H4 (cell line): ENCODE data around the gene GFI1B. TPM values are rescaled to one million over a fixed set of nuclear protein-coding genes. Genes with fewer than 3 reads are reported as not detected.
"Not testable (repeated sequence)": the region's sequence is repeated elsewhere in the genome, so short reads cannot be mapped to it uniquely, and the experiment has no call there.

Source experiments
- DNase-seq: peaks from one replicate; pipeline ENCODE4 v3.0.0-alpha.2; 2015; ENCODE audit warnings: low spot score
- total RNA-seq: library from RNA; depleted of rRNA; stranded (reverse); fragments of >200 nt; shearing (Covaris generic); gene quantifications from 2 replicates; pipeline ENCODE4 v1.2.3, GENCODE V29; 2014

Gene GFI1B
- total RNA-seq, 1 experiment from 2014 or later: 0.10 TPM

- no peak for DNase-seq
Measured at GRCh38 chr9:132991351-132992300, 13.1 kb downstream of the GFI1B start.

- no peak for DNase-seq
Measured at GRCh38 chr9:132993511-132993939, 15.0 kb downstream of the GFI1B start.

GRCh38 chr9:132994410-132995120 is 16.1 kb downstream of the GFI1B start:
- peak; percentile 34 for DNase-seq

GRCh38 chr9:132995121-132995420 is 16.6 kb downstream of the GFI1B start:
- DNase-seq: no peak

GRCh38 chr9:132995879-132996278 is 17.4 kb downstream of the GFI1B start:
- DNase-seq: no peak

GRCh38 chr9:132996526-132996925 is 18.0 kb downstream of the GFI1B start:
- DNase-seq: no peak

GRCh38 chr9:132997591-132997990 is 19.1 kb downstream of the GFI1B start:
- peak; percentile 82 for DNase-seq

- not testable (repeated sequence) for DNase-seq
Measured at GRCh38 chr9:132998221-132998620, 19.7 kb downstream of the GFI1B start.

- DNase-seq: no peak
Measured at GRCh38 chr9:132998831-132999635, 20.5 kb downstream of the GFI1B start.

- DNase-seq: no peak
Measured at GRCh38 chr9:133002147-133003070, 23.9 kb downstream of the GFI1B start.

- DNase-seq: no peak
Measured at GRCh38 chr9:133003071-133003461, 24.6 kb downstream of the GFI1B start.

- DNase-seq: no peak
Measured at GRCh38 chr9:133003671-133004090, 25.2 kb downstream of the GFI1B start.

- no peak for DNase-seq
Measured at GRCh38 chr9:133004091-133004998, 25.9 kb downstream of the GFI1B start.

GRCh38 chr9:133004999-133005760 is 26.7 kb downstream of the GFI1B start:
- DNase-seq: no peak

GRCh38 chr9:133005957-133006356 is 27.5 kb downstream of the GFI1B start:
- no peak for DNase-seq

GRCh38 chr9:133006731-133007352 is 28.3 kb downstream of the GFI1B start:
- no peak for DNase-seq

- DNase-seq: no peak
Measured at GRCh38 chr9:133008406-133008805, 29.9 kb downstream of the GFI1B start.

GRCh38 chr9:133008824-133009223 is 30.3 kb downstream of the GFI1B start:
- no peak for DNase-seq
